Stimulated activated CD4-positive, alpha-beta T cell treated with anti-CD3 and anti-CD28 coated beads, Interleukin-15, amount 100 ng/mL, for 48 hours (primary cell): ENCODE results near the gene RBM4B.

ENCODE experiments used
- DNase-seq, 2 donors: peaks; one replicate each; pipeline ENCODE4 v3.0.0-alpha.2; 2020; ENCODE audit warnings: low read depth in 2 of 2

The RBM4B gene

GRCh38 chr11:66686801-66687750 lies 9.4 kb upstream of the RBM4B start:
- no peak for DNase-seq

- DNase-seq: no peak
Observed at GRCh38 chr11:66686100-66686785, 8.6 kb upstream of the RBM4B start.

DNA sequence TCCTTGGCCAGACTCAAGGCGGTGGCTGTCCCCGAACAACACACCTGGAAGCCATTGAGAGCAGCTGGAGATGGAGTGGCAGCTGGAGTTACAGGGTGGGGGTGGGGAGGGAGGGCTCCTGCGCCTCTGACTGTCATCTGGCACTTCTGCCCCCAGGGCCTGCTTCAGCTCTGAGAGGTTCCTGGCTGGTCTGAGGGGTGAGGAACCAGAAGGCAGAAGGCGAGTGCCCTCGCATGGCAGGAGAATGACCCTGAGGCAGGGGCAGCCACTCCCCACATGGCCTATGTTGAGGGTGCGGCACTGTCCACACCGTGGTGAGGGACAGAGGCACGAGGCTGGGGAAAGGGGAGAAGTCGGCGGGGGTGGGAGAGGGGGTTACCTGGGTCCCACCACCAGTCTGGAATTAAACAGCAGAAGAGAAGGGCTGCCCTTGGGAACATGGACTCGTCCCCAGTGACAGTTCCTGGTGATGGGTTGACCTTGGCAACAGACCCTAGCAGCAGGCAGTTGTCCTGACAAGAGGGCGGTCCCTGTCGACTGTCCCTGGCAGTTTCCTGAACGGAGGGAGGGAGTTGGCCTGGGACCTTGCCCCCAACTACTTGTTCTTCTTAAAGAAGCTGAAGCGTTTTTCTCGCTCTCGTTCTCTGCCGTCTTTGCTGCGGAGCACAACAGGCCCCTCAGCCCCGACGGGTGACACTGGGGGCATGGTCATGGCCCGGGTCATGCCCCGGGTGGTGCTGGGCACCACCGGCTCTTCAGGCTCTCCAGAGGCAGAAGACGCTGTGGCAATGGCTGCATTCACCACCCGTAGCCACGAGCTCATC lies 7.8 kb upstream of the RBM4B start:
- DNase-seq: no peak

DNA sequence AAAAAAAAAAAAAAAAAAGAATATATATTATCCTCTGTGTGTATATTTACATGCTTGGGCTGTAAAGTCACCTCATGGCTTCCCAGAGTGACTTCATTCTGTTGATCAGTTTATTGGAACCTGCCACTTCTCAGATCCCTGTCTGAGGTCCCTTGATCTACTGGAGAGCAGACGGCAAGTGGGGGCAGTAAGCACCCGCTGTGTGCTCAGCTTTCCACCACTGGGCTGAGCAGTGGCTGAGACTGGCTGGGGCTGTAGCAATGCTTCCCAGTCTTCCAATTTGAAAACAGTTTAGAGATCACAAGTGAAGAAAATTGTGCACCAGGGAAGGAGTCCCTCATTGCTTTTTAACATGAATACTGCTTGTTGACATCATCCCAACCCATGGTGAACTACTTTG lies 6.9 kb upstream of the RBM4B start:
- DNase-seq: no peak

DNA sequence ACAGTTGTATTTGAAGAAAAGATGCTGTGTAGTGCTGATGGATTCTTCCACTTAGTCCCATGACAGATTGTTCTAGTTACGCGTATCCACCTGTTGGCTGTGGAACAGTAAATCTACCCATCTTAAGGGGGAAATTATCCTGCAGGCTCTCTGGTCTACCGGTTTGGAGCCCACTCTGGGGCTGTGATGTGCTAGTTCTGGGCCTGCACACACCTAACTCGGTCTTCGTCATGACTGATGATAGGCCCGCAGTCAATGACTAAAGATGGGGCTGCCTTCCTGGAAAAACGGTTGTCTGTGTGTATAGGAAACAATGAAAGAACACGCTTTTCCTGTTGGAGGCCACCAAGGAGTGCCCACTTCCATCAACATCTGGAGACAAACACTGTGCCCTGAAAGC lies 6.2 kb upstream of the RBM4B start:
- no peak for DNase-seq

DNA sequence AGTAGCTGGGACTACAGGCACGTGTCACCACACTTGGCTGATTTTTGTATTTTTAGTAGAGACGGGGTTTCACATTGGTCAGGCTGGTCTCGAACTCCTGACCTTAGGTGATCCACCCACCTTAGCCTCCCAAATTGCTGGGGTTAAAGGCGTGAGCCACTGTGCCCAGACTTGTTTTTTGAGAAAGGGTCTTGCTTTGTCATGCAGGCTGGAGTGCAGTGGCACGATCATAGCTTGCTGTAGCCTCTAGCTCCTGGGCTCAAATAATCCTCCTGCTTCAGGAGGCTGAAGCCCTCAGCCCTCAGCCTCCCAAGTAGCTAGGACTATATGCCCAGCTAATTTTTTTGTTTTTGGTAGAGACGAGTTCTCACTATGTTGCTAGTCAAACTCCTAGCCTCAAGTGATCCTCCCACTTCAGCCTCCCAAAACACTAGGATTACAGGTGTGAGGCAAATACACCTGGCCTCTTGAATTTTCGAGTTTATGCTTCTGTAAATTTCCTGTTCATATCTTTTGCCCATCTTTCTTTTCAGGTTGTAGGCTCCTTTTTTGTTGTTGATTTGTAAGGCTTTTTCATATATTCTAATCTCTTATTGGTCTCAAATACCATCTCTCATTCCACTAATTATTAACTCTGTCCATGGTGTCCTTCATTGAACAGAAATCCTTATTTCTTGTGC lies 3.4 kb upstream of the RBM4B start:
- no peak for DNase-seq

GRCh38 chr11:66676931-66677598 lies 622 bp downstream of the RBM4B start:
- no peak for DNase-seq

- no peak for DNase-seq
Observed at GRCh38 chr11:66676282-66676919, 1.3 kb downstream of the RBM4B start.

GRCh38 chr11:66674964-66675602 lies 2.6 kb downstream of the RBM4B start:
- no peak for DNase-seq

DNA sequence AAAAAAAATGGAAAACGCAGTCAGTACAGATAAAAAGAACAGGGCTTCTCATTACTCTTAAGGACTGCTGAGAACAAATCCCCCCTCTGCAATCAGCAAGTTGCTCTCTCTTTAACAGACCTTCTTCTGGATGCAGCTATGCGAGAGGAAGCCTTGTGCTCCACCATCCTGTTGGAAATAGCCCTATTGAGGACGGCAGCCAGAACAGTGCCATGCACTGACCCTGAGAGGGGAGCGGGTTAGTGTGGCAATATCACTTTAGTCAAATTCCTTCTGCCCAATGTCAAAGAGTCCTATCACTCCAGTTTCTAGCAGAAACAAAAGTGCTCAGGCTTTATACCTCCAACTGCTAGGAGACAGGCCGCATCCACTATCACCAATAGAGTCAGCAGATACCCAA lies 6.9 kb downstream of the RBM4B start:
- DNase-seq: no peak

DNA sequence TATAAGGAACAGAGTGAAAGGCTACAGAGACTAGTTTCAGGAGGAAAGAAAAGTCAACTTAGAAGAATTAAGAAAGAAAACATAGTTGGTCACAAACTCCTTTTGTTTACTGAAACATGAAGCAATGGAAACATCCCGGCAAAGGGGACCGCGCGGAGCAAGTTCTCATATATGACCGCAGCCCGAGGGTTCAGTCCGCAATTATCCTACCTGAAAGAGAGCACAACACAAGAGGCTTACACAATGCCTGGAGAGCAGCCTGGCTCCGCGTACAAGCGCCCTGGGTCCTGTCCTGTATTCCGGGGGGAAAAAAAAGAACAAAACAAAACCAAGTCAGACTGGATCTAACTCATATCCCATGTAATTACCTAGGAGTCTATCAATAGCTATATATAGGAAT lies 12.3 kb downstream of the RBM4B start:
- no peak for DNase-seq

DNA sequence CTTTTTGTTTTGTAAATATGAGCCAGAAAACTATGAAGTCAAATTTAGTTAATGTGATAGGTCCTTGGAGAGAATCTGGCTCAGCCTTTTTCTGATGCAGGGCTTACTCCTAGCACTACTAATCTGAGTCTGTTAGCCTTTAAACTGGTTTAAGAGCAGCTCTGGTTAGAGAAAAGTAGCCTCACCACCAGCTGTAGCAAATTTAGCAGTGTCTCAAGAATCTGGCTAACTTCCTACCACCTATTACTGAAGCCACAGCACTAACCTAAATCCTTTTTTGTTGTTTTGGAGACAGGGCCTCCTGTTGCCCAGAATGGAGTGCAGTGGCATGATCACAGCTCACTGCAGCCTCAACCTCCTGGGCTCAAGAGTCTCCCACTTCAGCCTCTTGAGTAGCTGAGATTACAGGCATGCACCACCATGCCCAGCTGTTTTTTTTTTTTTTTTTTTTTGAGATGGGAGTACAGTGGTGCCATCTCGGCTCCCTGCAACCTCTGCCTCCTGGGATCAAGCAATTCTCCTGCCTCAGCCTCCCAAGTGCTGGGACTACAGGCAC lies 13.9 kb downstream of the RBM4B start:
- no peak for DNase-seq

DNA sequence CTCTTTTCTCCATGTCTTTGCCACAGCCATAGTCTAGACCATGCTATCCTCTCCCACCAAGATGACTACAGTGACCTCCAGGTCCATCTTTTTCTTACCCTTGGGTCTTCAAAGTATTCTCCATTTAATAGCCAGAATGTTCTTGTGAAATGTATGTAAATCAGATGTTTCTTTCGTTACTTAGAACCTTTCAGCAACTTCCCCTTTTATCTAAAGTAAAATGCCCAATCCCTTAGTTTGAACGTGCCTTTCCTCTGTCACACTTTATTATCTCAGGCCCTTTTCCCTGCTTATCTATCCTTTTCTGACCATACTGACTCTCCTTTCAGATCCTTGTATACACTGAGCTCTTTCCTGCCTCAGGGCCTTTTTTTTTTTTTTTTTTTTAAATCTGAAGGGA lies 17.9 kb downstream of the RBM4B start:
- DNase-seq: no peak

- DNase-seq: no peak
Observed at GRCh38 chr11:66653123-66653522, 24.6 kb downstream of the RBM4B start.

DNA sequence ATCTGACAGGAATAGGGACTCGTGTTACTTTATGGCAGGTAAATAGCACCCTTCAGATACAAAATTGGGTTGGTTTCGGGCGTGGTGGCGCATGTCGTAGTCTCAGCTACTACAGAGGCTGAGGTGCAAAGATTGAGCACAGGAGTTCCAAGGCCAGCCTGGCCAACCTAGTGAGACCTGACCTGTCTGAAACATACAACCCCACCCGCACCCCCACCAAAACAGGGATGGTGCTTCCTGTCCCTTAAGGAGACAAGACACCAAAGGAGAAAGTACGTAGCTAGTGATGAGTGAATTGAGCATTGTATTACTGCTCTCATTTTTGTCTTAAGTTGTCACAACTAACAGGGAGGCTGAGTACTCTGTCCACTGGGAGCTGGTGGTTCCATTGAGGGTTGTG lies 25.0 kb downstream of the RBM4B start:
- no peak for DNase-seq

DNA sequence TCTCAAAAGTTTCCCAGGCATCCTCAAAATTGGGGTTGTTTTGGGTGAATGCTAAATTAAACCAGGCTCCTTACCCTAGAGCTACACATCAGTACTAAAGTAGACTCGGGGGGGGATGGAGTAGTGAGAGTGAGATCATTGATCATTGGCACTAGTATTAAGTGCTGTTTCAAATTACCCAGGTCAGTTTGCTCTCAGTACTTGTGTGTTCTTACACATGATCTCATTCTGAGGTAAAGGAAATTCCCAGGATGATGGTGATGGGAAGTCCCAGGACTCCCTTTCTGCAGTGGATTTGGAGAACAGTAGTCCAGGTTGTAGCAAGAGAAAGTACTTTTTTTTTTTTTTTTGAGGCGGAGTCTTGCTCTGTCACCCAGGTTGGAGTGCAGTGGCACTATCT lies 26.7 kb downstream of the RBM4B start:
- DNase-seq: no peak

- no peak for DNase-seq
Observed at GRCh38 chr11:66649903-66650302, 27.8 kb downstream of the RBM4B start.

DNA sequence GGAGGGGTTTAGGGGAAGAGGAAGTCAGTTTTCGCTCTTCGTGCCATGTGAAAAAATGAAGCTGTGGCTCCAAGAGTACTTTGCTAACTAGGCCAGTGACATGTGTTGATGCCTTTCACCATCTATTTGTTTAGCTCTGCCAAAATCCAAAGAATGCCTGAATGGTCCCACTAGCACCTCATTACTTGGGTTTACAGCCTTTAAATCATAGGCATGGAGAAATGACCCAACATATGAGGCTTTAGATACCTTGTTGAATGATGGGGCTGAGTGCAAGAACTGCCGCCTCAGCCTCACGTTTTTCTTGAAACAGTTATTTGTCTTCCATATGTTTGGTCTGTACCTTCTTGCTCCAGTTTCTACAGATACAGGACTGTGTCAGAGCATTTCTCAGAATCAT lies 30.9 kb downstream of the RBM4B start:
- DNase-seq: no peak

- DNase-seq: no peak
Observed at GRCh38 chr11:66643745-66644437, 33.8 kb downstream of the RBM4B start.
